ENCODE measurements around the gene PTPRR.

The PTPRR gene

DNA sequence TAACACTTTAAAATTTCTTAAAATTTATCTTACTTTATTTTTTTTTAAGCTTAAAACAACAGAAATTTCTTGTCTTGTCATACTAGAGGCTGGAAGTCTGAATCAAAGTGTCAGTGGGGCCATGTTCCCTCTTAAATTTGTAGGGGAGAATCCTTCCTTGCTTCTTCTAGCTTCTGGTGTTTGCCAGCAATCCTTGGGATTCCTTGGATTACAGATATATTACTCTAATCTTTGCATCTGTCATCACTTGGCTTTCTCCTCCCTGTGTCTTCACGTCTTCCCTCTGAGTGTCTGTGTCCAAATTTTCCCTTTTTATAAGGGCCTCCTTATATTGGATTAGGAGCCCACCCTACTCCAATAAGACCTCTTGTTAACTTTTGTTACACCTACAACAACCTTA, 147.7 kb downstream of the PTPRR start:
- TF ChIP-seq MYC (IDR thresholded peaks at IDR 0.05; ENCODE audit: low read depth, low read length) (no peak), POLR2A (IDR thresholded peaks at IDR 0.05; ENCODE audit: extremely low read depth, insufficient read length) (no peak)
- TF ChIP-seq, protein P1, sequence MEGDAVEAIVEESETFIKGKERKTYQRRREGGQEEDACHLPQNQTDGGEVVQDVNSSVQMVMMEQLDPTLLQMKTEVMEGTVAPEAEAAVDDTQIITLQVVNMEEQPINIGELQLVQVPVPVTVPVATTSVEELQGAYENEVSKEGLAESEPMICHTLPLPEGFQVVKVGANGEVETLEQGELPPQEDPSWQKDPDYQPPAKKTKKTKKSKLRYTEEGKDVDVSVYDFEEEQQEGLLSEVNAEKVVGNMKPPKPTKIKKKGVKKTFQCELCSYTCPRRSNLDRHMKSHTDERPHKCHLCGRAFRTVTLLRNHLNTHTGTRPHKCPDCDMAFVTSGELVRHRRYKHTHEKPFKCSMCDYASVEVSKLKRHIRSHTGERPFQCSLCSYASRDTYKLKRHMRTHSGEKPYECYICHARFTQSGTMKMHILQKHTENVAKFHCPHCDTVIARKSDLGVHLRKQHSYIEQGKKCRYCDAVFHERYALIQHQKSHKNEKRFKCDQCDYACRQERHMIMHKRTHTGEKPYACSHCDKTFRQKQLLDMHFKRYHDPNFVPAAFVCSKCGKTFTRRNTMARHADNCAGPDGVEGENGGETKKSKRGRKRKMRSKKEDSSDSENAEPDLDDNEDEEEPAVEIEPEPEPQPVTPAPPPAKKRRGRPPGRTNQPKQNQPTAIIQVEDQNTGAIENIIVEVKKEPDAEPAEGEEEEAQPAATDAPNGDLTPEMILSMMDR (IDR thresholded peaks at IDR 0.05; ENCODE audit: low read depth, low read length): no peak
- TF ChIP-seq, protein P2, sequence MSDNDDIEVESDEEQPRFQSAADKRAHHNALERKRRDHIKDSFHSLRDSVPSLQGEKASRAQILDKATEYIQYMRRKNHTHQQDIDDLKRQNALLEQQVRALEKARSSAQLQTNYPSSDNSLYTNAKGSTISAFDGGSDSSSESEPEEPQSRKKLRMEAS (IDR thresholded peaks at IDR 0.05; ENCODE audit: low read depth, low read length): no peak
- H3K4me3 ChIP-seq (ENCODE audit: low read depth, low read length): no peak overlapping the region
- DNase-seq (ENCODE audit: low read depth): no peak

DNA sequence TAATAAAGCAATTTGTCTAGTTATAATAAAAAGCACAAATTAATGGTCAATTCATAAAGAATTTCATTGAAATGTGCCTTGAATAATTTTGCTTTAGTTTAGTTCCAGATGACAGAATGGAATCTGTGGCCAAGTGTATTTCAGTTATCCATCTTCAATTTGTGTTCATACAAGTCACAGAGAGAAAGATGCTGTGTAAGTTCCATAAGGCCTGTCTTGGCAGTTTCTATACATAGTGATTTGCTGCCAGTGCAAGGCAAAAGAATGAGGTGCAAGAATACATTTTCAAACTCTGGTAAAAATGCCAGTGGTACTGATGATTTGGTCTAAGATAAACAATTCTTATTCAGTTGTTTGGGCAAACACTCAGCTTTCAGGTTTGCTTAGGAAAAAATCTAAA, 149.0 kb downstream of the PTPRR start:
- TF ChIP-seq POLR2A (IDR thresholded peaks at IDR 0.05; ENCODE audit: extremely low read depth, insufficient read length) (no peak), MYC (IDR thresholded peaks at IDR 0.05; ENCODE audit: low read depth, low read length) (no peak)
- TF ChIP-seq, protein P2 (IDR thresholded peaks at IDR 0.05; ENCODE audit: low read depth, low read length): no peak
- TF ChIP-seq, protein P1 (IDR thresholded peaks at IDR 0.05; ENCODE audit: low read depth, low read length): no peak
- no peak for DNase-seq (ENCODE audit: low read depth)
- H3K4me3 ChIP-seq (ENCODE audit: low read depth, low read length): no peak overlapping the region

DNA sequence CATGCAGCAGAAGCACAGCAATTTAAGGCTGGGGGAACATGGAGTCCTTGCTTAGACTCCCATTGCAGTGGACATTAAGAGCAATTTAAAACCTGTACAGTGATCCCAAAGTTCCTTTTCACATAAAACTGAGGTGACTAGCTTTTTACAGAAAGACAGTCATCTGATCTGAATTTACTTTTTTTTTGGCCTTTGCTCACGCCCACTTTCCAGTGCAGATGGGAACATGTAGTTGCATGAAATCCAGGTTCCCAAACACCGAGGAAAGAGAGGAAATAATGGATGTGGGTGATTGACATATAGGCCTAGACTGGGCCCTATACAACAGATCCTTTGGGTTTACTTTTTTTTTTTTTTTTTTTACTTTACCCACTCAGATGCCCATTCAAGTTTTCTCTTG, 156.9 kb downstream of the PTPRR start:
- no peak for TF ChIP-seq POLR2A (IDR thresholded peaks at IDR 0.05; ENCODE audit: extremely low read depth, insufficient read length)
- TF ChIP-seq, protein P2 (IDR thresholded peaks at IDR 0.05; ENCODE audit: low read depth, low read length): no peak
- TF ChIP-seq, protein P1 (IDR thresholded peaks at IDR 0.05; ENCODE audit: low read depth, low read length): no peak
- TF ChIP-seq MYC (IDR thresholded peaks at IDR 0.05; ENCODE audit: low read depth, low read length): no peak
- H3K4me3 ChIP-seq (ENCODE audit: low read depth, low read length): no peak overlapping the region
- no peak for DNase-seq (ENCODE audit: low read depth)

DNA sequence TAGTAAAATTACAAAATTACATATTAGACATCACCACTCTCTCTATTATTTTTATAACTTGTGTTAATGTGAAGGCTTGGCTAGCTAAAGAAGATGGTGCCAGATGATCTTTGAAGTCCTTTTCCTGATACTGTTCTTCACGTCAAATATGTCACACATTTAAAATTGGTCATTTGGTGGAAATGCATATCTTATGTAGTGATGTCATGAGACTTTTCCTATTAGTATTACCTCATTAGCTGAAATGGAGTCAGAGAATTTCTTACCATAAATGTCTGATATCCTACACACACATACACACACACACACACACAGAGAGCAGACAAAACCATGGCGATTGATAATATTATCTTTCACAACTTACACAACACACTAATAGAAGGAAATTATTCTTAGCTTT, 158.5 kb downstream of the PTPRR start:
- H3K4me3 ChIP-seq (ENCODE audit: low read depth, low read length): no peak overlapping the region
- DNase-seq (ENCODE audit: low read depth): no peak
- TF ChIP-seq, protein P2 (IDR thresholded peaks at IDR 0.05; ENCODE audit: low read depth, low read length): no peak
- TF ChIP-seq, protein P1 (IDR thresholded peaks at IDR 0.05; ENCODE audit: low read depth, low read length): no peak
- TF ChIP-seq POLR2A (IDR thresholded peaks at IDR 0.05; ENCODE audit: extremely low read depth, insufficient read length) (no peak), MYC (IDR thresholded peaks at IDR 0.05; ENCODE audit: low read depth, low read length) (no peak)

DNA sequence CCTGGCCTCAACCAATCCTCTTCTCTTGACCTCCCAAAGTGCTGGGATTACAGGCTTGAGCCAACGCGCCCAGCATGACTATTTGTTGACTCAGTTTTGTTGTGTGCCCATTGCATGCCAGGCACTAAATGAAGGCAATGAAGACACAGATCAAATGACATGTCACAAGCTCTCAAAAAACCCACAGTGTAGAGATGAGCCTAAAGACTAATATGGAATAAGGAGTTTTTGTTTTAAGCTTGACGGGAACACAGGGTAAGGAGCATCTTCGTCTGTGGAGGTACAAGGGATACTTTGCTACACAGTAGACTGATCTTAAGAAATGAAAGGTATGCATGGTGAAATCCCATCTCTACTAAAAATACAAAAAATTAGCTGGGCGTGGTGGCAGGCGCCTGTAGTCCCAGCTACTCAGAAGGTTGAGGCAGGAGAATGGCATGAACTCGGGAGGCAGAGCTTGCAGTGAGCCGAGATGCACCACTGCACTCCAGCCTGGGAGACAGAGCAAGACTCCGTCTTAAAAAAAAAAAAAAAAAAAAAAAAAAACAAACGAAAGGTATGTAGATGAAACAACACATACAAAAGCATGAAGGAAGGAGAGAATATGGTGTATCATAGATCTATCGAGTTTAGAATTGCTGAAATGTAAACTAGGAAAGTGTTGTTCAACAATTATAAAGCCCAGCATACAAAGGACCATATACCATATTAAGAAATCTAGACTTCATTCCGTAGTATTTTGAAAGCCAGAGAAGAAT, 161.2 kb downstream of the PTPRR start:
- no peak for DNase-seq (ENCODE audit: low read depth)
- TF ChIP-seq, protein P1 (IDR thresholded peaks at IDR 0.05; ENCODE audit: low read depth, low read length): no peak
- TF ChIP-seq POLR2A (IDR thresholded peaks at IDR 0.05; ENCODE audit: extremely low read depth, insufficient read length): no peak
- TF ChIP-seq, protein P2 (IDR thresholded peaks at IDR 0.05; ENCODE audit: low read depth, low read length): no peak
- TF ChIP-seq MYC (IDR thresholded peaks at IDR 0.05; ENCODE audit: low read depth, low read length): no peak
- H3K4me3 ChIP-seq (ENCODE audit: low read depth, low read length): no peak overlapping the region
